Measurements from ENCODE around the gene CCNB1.

DNA sequence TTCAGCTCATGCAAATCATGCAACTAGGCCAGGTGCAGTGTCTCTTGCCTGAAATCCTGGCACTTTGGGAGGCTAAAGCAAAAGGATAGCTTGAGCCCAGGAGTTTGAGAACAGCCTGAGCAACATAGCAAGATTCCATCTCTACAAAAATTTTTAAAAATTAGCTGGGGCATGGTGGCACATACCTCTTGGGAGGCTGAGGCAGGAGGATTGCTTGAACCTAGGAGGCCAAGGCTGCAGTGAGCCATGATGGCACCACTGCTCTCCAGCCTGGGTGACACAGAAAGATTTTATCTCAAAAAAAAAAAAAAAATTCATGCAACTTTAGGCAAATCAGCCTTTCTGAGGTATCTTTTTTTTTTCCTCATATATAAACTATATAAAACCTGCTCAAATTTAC, 35.6 kb upstream of the CCNB1 start:
- TF ChIP-seq, protein P1, sequence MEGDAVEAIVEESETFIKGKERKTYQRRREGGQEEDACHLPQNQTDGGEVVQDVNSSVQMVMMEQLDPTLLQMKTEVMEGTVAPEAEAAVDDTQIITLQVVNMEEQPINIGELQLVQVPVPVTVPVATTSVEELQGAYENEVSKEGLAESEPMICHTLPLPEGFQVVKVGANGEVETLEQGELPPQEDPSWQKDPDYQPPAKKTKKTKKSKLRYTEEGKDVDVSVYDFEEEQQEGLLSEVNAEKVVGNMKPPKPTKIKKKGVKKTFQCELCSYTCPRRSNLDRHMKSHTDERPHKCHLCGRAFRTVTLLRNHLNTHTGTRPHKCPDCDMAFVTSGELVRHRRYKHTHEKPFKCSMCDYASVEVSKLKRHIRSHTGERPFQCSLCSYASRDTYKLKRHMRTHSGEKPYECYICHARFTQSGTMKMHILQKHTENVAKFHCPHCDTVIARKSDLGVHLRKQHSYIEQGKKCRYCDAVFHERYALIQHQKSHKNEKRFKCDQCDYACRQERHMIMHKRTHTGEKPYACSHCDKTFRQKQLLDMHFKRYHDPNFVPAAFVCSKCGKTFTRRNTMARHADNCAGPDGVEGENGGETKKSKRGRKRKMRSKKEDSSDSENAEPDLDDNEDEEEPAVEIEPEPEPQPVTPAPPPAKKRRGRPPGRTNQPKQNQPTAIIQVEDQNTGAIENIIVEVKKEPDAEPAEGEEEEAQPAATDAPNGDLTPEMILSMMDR (IDR thresholded peaks at IDR 0.05), result no peak
- TF ChIP-seq POLR2AphosphoS5 (IDR thresholded peaks at IDR 0.05) (no peak), POLR2A (IDR thresholded peaks at IDR 0.05) (no peak)

All from breast epithelium (tissue), 3 donors.